Esophagus squamous epithelium (tissue), 5 donors: ENCODE data around the gene PDGFRB. TPM values are rescaled to one million over a fixed set of nuclear protein-coding genes. Genes with fewer than 3 reads are reported as not detected.

Experiments used
- DNase-seq: peaks from one replicate; lab custom pipeline; 2025; lab: John Stamatoyannopoulos, UW
- H3K27ac ChIP-seq, 4 donors: fragments of 200-600 bp; sonication (generic); one replicate each; pipeline ENCODE4 v1.5.1; 2016 to 2019; ENCODE audit warnings: mild to moderate bottlenecking in 1 of 4
- H3K27me3 ChIP-seq, 4 donors: fragments of 200-600 bp; sonication (generic); 1 replicate in 3 of 4; 2 replicates in 1 of 4; pipeline versions ENCODE4 v1.5.1 to v1.6.0; 2017 to 2021; ENCODE audit warnings: antibody characterized with exemption in 1 of 4
- H3K36me3 ChIP-seq, 3 donors: fragments of 200-600 bp; sonication (generic); one replicate each; pipeline ENCODE4 v1.5.1; 2016 to 2019
- H3K4me1 ChIP-seq, 3 donors: fragments of 200-600 bp; sonication (generic); one replicate each; pipeline ENCODE4 v1.5.1; 2017 to 2019
- H3K4me3 ChIP-seq, 4 donors: fragments of 200-600 bp; sonication (generic); 1 replicate in 3 of 4; 2 replicates in 1 of 4; pipeline ENCODE4 v1.5.1; 2016 to 2019; ENCODE audit warnings: mild to moderate bottlenecking in 2 of 4, moderate library complexity in 1 of 4
- H3K9me3 ChIP-seq, 3 donors: fragments of 200-600 bp; sonication (generic); one replicate each; pipeline ENCODE4 v1.5.1; 2016 to 2019
- CTCF ChIP-seq, 6 experiments: fragments of 450-650 bp in 4 of 6; fragments of 200-600 bp in 2 of 6; sonication (generic) in 2 of 6; IDR thresholded peaks; one replicate each; pipeline ENCODE4 v1.5.1; 2016 to 2019; ENCODE audit warnings: antibody characterized with exemption in 6 of 6, mild to moderate bottlenecking in 4 of 6, moderate library complexity in 4 of 6
- POLR2A ChIP-seq, 4 donors: fragments of 450-650 bp; IDR thresholded peaks; one replicate each; pipeline ENCODE4 v1.6.1; 2017; ENCODE audit warnings: antibody characterized with exemption in 4 of 4, mild to moderate bottlenecking in 4 of 4, moderate library complexity in 3 of 4
- WGBS, 2 donors: methylation state at CpG; one replicate each; pipeline ENCODE4 v1.1.5; 2018; 5-methylcytosine and 5-hydroxymethylcytosine counted together
- intact Hi-C: fragments of 100-400 bp; cut with DNase I; formaldehyde crosslinking; loops from one replicate; pipeline ENCODE4 v1.15.0; 2022
- total RNA-seq, 4 donors: library from RNA; depleted of rRNA; stranded (reverse); fragments of >200 nt; gene quantifications; one replicate each; pipeline ENCODE4 v1.1.0, GENCODE V29; 2016
- donor health status: DM: yes; HTN: yes; CAD: no.

The PDGFRB gene
- total RNA-seq, 4 donors from 2014 or later = 5.6 to 51.7 (median 31.0) TPM

- TF ChIP-seq POLR2A (IDR thresholded peaks at IDR 0.05) (no peak), CTCF (IDR thresholded peaks at IDR 0.05) (no peak)
- intact Hi-C loops = no loop called here
- H3K27ac ChIP-seq = peak overlapping the region; percentile 31 to 91 (median 81)
- H3K4me1 ChIP-seq = peaks cover 3 to 98% (median 38%) of the 10 kb centered on the region in 3 donors
- no peaks in the 10 kb centered on the region for H3K36me3 ChIP-seq
- H3K9me3 ChIP-seq = no peaks in the 10 kb centered on the region
- DNase-seq = no peak
- WGBS, 2 donors = 40 to 72% methylated on average over 1 to 8 of the region's 14 CpGs
- H3K27me3 ChIP-seq = peaks cover 0 to 5% (median 0%) of the 10 kb centered on the region in 4 donors
- H3K4me3 ChIP-seq = peak overlapping the region in 1 of 4 donors; percentile 32
These were observed 8.6 kb downstream of the PDGFRB start for GRCh38 chr5:150146862-150147601.

GRCh38 chr5:150146235-150146634, 9.4 kb downstream of the PDGFRB start:
- intact Hi-C loops = no loop called here
- H3K27ac ChIP-seq = peak overlapping the region in 3 of 4 donors; percentile 87 to 94 (median 91)
- H3K4me3 ChIP-seq = no peak overlapping the region
- H3K4me1 ChIP-seq = peaks cover 3 to 100% (median 46%) of the 10 kb centered on the region in 3 donors
- H3K36me3 ChIP-seq = no peaks in the 10 kb centered on the region
- peaks cover 0 to 5% (median 0%) of the 10 kb centered on the region in 4 donors for H3K27me3 ChIP-seq
- no peak for TF ChIP-seq POLR2A (IDR thresholded peaks at IDR 0.05)
- TF ChIP-seq CTCF (IDR thresholded peaks at IDR 0.05) = no peak
- no peaks in the 10 kb centered on the region for H3K9me3 ChIP-seq
- no peak for DNase-seq
- 82 to 93% methylated on average over 5 of the region's 5 CpGs for WGBS, 2 donors

- Histone ChIP-seq H3K36me3 (no peaks in the 10 kb centered on the region), H3K4me3 (peak overlapping the region in 2 of 4 donors; percentile 10 to 47), H3K27ac (peak overlapping the region; percentile 65 to 94 (median 89)), H3K9me3 (no peaks in the 10 kb centered on the region), H3K4me1 (peaks cover 9 to 100% (median 55%) of the 10 kb centered on the region in 3 donors), H3K27me3 (no peaks in the 10 kb centered on the region)
- intact Hi-C loops = no loop called here
- TF ChIP-seq CTCF (IDR thresholded peaks at IDR 0.05) = no peak
- no peak for TF ChIP-seq POLR2A (IDR thresholded peaks at IDR 0.05)
- no peak for DNase-seq
- WGBS, 2 donors = 43 to 64% methylated on average over 3 to 4 of the region's 4 CpGs
These were observed 10.8 kb downstream of the PDGFRB start for GRCh38 chr5:150144879-150145278.

GRCh38 chr5:150144246-150144801, 11.3 kb downstream of the PDGFRB start:
- no peaks in the 10 kb centered on the region for H3K27me3 ChIP-seq
- H3K36me3 ChIP-seq = no peaks in the 10 kb centered on the region
- TF ChIP-seq POLR2A (IDR thresholded peaks at IDR 0.05) (no peak), CTCF (IDR thresholded peaks at IDR 0.05) (no peak)
- H3K4me1 ChIP-seq = peaks cover 9 to 100% (median 60%) of the 10 kb centered on the region in 3 donors
- no peaks in the 10 kb centered on the region for H3K9me3 ChIP-seq
- H3K27ac ChIP-seq = peak overlapping the region; percentile 65 to 94 (median 89)
- intact Hi-C loops = no loop called here
- 52 to 56% methylated on average over 5 to 6 of the region's 14 CpGs for WGBS, 2 donors
- DNase-seq = no peak
- peak overlapping the region in 3 of 4 donors; percentile 10 to 47 (median 16) for H3K4me3 ChIP-seq
